Duodenal mucosa (tissue), 2 donors: ENCODE results near the gene TLR3.

Experiments
- H3K27ac ChIP-seq: one replicate; pipeline ENCODE4 v1.7.0; 2013; ENCODE audit warnings: low read depth, low read length
- H3K27me3 ChIP-seq, 2 donors: one replicate each; pipeline ENCODE4 v1.7.0; 2013; ENCODE audit warnings: low read length in 2 of 2, control low read depth in 1 of 2; ENCODE audit not compliant: insufficient read depth in 2 of 2, control insufficient read depth in 1 of 2
- H3K36me3 ChIP-seq, 2 donors: one replicate each; pipeline ENCODE4 v1.7.0; 2013; ENCODE audit warnings: low read length in 2 of 2, control low read depth in 1 of 2; ENCODE audit not compliant: insufficient read depth in 2 of 2, control insufficient read depth in 1 of 2
- H3K4me1 ChIP-seq, 2 donors: one replicate each; pipeline ENCODE4 v1.7.0; 2013; ENCODE audit warnings: low read length in 2 of 2, control low read depth in 1 of 2; ENCODE audit not compliant: insufficient read depth in 2 of 2, control insufficient read depth in 1 of 2
- H3K4me3 ChIP-seq, 2 donors: one replicate each; pipeline ENCODE4 v1.7.0; 2013; ENCODE audit warnings: low read length in 2 of 2, low read depth in 1 of 2
- H3K9ac ChIP-seq, 2 donors: one replicate each; pipeline ENCODE4 v1.7.0; 2013; ENCODE audit warnings: low read length in 2 of 2, low read depth in 1 of 2
- H3K9me3 ChIP-seq, 2 donors: one replicate each; pipeline ENCODE4 v1.7.0; 2013; ENCODE audit warnings: low read length in 2 of 2, control low read depth in 1 of 2; ENCODE audit not compliant: control insufficient read depth in 1 of 2

TLR3 gene

DNA sequence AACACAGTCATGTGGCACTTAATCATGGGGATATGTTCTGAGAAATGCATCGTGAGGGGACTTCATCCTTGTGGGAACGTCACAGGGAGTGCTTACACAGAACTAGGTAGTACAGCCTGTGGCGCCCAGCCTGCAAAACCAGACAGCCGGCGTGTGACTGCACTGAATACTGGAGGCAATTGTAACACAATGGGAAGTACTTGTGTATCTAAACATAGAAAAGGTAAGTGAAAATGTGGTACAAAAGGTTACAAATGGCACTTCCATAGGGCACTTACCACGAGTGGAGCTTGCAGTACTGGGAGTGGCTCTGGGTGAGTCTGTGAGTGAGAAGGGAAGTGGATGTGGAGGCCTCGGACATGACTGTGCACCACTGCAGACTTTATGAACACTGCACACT, 5.2 kb downstream of the TLR3 start:
- no peaks in the 10 kb centered on the region for H3K27me3 ChIP-seq
- H3K4me3 ChIP-seq: no peak overlapping the region
- H3K9ac ChIP-seq: no peak overlapping the region
- no peaks in the 10 kb centered on the region for H3K9me3 ChIP-seq
- H3K4me1 ChIP-seq: no peaks in the 10 kb centered on the region
- H3K27ac ChIP-seq: no peak overlapping the region
- peaks cover 3% of the 10 kb centered on the region in 2 donors for H3K36me3 ChIP-seq

DNA sequence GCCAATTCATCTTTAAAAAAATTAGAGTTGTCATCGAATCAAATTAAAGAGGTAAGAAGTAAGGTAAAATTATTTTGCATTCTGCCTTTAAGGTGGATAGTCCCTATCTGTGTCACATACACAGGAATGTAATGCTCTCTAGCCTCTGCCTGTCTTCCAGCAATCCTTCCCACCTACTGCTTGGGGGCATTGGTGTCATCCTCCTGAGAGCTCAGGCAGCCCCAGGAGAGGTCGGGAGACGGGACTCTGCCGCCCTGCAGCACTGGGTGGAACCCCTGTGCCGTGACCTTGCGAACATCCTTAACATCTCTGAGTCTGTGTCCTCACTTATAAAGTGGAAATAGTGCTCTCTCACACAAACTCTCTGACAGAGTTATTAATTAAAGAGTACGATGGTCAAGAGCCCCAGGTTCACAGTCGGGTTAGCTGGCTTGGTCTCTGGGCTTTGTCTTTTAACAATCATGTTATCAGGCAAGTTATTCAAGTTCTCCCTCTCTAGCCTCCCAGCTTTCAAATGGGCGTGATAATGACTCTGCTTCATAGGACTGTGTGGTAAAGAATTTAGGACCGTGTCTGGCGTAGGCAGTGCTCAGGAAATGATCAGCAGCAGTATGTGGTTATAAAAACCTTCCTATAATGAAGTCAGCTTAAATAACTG, 10.2 kb downstream of the TLR3 start:
- no peaks in the 10 kb centered on the region for H3K4me1 ChIP-seq
- no peak overlapping the region for H3K9ac ChIP-seq
- H3K9me3 ChIP-seq: no peaks in the 10 kb centered on the region
- no peak overlapping the region for H3K4me3 ChIP-seq
- H3K36me3 ChIP-seq: peaks cover 3 to 14% of the 10 kb centered on the region in 2 donors
- H3K27ac ChIP-seq: no peak overlapping the region
- no peaks in the 10 kb centered on the region for H3K27me3 ChIP-seq

DNA sequence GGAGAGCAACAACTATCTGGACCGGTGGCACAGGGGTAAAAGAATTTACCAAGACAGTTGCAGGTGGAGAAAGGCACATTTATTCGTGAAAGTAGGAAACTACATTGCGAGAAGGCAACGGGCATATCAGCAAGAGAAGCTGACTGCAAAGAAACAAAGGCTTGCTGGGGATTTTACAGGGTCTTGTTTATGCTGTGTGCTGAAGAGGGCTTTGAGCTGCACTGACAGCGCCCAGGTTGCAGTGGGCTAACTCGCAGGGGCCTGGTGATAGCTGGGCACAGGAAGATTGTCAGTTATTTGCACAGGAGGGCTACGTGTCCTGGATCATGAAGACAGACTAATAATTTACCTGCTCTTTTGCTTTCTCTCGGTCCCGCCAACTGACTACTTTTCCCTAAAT, 10.7 kb downstream of the TLR3 start:
- Histone ChIP-seq H3K9me3 (no peaks in the 10 kb centered on the region), H3K27ac (no peak overlapping the region), H3K27me3 (no peaks in the 10 kb centered on the region), H3K4me1 (no peaks in the 10 kb centered on the region), H3K36me3 (peaks cover 3 to 14% of the 10 kb centered on the region in 2 donors), H3K4me3 (no peak overlapping the region), H3K9ac (no peak overlapping the region)

DNA sequence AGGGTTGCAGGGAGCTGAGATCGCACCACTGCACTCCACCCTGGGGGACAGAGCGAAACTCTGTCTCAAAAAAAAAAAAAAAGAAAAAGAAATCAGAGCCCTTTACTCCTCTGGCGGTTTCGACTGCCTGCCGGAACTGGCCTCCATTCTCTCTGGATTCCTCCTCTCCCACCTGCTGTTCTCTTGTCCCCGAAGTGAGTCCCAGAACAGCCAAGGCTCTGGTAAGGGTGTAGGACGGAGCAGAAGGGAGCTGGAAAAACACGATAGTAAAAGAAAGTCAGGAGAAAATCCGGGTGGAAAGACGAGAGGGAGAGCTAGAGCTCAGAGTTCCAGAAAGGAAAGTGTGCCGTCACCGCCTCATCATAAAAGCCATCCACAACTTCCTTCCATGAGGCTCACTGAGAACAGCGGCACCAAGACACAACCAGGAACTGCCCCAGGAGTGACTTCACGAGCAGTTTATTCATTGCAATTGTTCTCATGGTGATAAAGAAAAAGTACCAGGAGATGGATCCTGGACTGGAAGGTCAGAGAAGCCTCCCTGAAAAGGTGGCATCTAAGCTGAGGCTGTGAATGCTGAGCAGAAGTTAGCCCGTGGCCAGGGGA, 12.3 kb downstream of the TLR3 start:
- no peak overlapping the region for H3K4me3 ChIP-seq
- no peaks in the 10 kb centered on the region for H3K27me3 ChIP-seq
- H3K9ac ChIP-seq: no peak overlapping the region
- peaks cover 3 to 14% of the 10 kb centered on the region in 2 donors for H3K36me3 ChIP-seq
- H3K4me1 ChIP-seq: no peaks in the 10 kb centered on the region
- no peak overlapping the region for H3K27ac ChIP-seq
- H3K9me3 ChIP-seq: no peaks in the 10 kb centered on the region

DNA sequence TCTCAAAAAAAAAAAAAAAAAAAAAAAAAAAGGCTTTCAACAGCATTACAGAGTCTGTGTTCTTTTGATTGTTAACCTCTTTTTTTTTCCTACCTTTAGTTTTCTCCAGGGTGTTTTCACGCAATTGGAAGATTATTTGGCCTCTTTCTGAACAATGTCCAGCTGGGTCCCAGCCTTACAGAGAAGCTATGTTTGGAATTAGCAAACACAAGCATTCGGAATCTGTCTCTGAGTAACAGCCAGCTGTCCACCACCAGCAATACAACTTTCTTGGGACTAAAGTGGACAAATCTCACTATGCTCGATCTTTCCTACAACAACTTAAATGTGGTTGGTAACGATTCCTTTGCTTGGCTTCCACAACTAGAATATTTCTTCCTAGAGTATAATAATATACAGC, 13.3 kb downstream of the TLR3 start:
- H3K27me3 ChIP-seq: no peaks in the 10 kb centered on the region
- H3K27ac ChIP-seq: no peak overlapping the region
- H3K9ac ChIP-seq: no peak overlapping the region
- peaks cover 0 to 14% of the 10 kb centered on the region in 2 donors for H3K36me3 ChIP-seq
- H3K4me1 ChIP-seq: no peaks in the 10 kb centered on the region
- no peak overlapping the region for H3K4me3 ChIP-seq
- no peaks in the 10 kb centered on the region for H3K9me3 ChIP-seq

DNA sequence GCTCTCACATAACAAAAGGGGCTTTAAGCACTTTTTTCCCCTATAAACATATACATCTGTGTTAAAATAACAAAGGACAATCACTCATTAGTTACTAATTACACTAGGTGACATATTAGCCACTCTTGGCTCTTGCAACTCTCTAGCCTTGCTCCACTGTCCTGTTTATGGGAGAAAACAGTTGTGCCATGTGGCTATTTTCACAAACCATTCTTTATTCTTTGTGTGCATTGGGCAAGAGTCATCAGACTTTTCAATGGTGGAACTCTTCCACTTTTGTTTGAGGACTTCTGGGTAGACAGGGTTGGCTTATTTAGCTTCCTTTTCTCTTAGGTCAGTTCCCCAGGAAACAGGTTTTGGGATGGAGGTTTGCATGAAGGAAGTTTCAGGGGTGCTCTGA, 19.6 kb downstream of the TLR3 start:
- Histone ChIP-seq H3K4me1 (no peaks in the 10 kb centered on the region), H3K27ac (no peak overlapping the region), H3K9me3 (no peaks in the 10 kb centered on the region), H3K36me3 (no peaks in the 10 kb centered on the region), H3K27me3 (no peaks in the 10 kb centered on the region), H3K9ac (no peak overlapping the region), H3K4me3 (no peak overlapping the region)

DNA sequence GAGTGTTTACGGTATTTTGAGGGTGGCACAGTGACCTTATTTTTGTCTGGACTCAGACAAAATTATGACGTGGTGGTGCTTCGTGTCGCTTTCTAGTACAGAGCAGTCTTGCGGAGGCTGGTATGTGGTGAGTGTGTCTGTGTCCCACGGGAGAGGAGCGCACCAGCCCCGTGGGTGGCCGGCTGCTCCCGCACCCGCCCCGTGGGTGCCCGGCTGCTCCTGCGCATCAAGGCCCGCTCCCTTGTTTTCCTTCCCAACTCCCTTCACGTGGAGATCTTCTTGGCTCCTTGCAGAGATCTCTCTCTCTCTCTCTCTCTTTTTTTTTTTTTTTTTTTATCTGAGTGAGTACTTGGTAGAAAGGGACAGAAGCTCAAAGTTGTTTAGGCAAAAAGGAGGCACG, 23.3 kb downstream of the TLR3 start:
- Histone ChIP-seq H3K36me3 (no peaks in the 10 kb centered on the region), H3K27ac (no peak overlapping the region), H3K4me3 (no peak overlapping the region), H3K9ac (no peak overlapping the region), H3K9me3 (no peaks in the 10 kb centered on the region), H3K4me1 (no peaks in the 10 kb centered on the region), H3K27me3 (peaks cover 0 to 4% of the 10 kb centered on the region in 2 donors)

DNA sequence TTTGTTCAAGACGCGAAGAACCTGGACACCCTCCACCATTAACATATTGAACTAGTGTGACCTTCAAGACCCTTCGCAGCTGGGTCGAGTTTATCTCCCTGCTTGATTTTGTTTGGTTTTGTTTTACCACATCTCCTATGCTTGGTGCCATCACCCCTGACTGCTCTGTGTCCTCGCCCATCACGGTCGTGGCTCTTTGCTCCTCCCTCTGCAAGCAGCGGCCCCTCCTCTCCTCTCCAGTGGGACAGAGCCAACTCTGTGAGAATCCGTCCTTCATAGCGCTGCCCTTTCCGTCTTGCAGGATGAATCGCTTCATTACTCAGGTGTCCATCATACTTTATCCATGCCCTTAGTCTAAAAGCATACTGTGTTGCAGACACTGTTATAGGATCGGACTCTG, 26.4 kb downstream of the TLR3 start:
- Histone ChIP-seq H3K4me3 (peak overlapping the region in 1 of 2 donors; percentile 25), H3K36me3 (no peaks in the 10 kb centered on the region), H3K4me1 (no peaks in the 10 kb centered on the region)

DNA sequence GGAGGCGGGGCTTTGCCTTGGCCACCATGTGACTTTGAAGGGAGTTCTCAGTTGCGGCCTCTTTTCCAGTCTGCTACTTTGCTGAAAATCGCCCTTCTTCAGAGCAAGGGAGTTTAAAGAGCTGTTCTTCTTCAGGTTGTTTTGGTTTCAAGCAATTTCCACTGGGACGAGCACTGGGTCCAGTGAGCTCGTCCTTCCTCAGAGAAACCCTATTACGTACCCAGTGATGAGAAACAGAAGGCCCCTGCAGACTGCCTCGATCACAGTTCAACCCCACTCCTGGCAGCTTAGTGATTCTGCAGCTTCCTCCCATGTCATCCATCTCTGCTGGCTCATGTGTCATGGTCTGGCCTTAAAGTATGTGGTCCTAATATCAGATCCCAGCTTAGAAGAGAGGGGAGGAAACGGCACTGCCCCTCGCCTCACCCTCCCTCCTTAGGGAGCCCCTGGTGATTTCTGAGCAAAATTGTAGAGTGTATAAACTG, 27.8 kb downstream of the TLR3 start:
- Histone ChIP-seq H3K4me1 (no peaks in the 10 kb centered on the region), H3K4me3 (no peak overlapping the region), H3K9me3 (no peaks in the 10 kb centered on the region), H3K9ac (no peak overlapping the region), H3K36me3 (no peaks in the 10 kb centered on the region), H3K27me3 (peaks cover 0 to 4% of the 10 kb centered on the region in 2 donors), H3K27ac (no peak overlapping the region)

More for the DNA sequence above, 26.4 kb downstream of the TLR3 start:
- H3K27me3 ChIP-seq: peaks cover 0 to 4% of the 10 kb centered on the region in 2 donors
- no peak overlapping the region for H3K9ac ChIP-seq
- H3K27ac ChIP-seq: no peak overlapping the region
- H3K9me3 ChIP-seq: no peaks in the 10 kb centered on the region

DNA sequence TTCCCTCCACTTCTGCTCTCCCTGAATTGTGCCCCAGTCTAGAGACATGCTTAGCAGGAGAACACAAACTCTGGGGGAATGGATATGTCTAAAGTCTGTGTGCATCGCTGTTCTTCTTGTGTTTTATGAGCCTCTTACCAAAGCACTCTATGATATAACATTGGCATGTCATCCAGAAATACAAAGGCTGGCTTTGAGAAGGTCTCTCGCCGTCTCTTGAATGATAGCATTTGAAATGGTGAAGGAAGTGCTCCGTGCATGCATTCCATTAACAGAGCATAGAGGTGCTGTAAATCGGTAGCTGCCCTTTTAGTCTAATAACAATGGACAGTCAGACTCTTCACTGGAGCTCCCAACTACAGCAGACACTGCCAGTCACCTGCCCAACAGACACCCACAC, 28.4 kb downstream of the TLR3 start:
- Histone ChIP-seq H3K27me3 (peaks cover 0 to 4% of the 10 kb centered on the region in 2 donors), H3K36me3 (no peaks in the 10 kb centered on the region), H3K9ac (no peak overlapping the region), H3K4me1 (no peaks in the 10 kb centered on the region), H3K9me3 (no peaks in the 10 kb centered on the region), H3K27ac (no peak overlapping the region), H3K4me3 (no peak overlapping the region)
